OCI-LY1 (cell line): ENCODE data around the gene NF2.

Source experiments
- H2AFZ ChIP-seq: fragments of 200-600 bp; sonication (generic), shearing (Covaris generic); 2 replicates; pipeline ENCODE4 v1.6.0; 2014; ENCODE audit warnings: antibody characterized with exemption, mild to moderate bottlenecking, low read length
- H3F3A ChIP-seq: fragments of 200-600 bp; sonication (generic), shearing (Covaris generic); 2 replicates; pipeline ENCODE4 v1.6.0; 2014; ENCODE audit warnings: mild to moderate bottlenecking, antibody characterized with exemption, low read length, moderate library complexity; ENCODE audit not compliant: insufficient read depth
- H3K27ac ChIP-seq: fragments of 200-600 bp; sonication (generic); 2 replicates; pipeline ENCODE4 v1.5.1; 2014; ENCODE audit warnings: low read length, mixed run types, mild to moderate bottlenecking, low read depth; ENCODE audit not compliant: poor library complexity, severe bottlenecking
- H3K27me3 ChIP-seq: fragments of 200-600 bp; sonication (generic); 2 replicates; pipeline ENCODE4 v1.6.0; 2014; ENCODE audit warnings: antibody characterized with exemption, mild to moderate bottlenecking, low read length, moderate library complexity; ENCODE audit not compliant: insufficient read depth
- H3K36me3 ChIP-seq: fragments of 200-600 bp; sonication (generic); 2 replicates; pipeline ENCODE4 v1.6.1; 2014; ENCODE audit warnings: mild to moderate bottlenecking, antibody characterized with exemption, low read length, moderate library complexity, mixed read lengths; ENCODE audit not compliant: insufficient read depth
- H3K4me1 ChIP-seq: fragments of 200-600 bp; sonication (generic); 2 replicates; pipeline ENCODE4 v1.5.1; 2014; ENCODE audit warnings: mild to moderate bottlenecking, low read length, moderate library complexity; ENCODE audit not compliant: insufficient read depth, severe bottlenecking
- H3K4me2 ChIP-seq: fragments of 200-600 bp; sonication (generic), shearing (Covaris generic); 2 replicates; pipeline ENCODE4 v1.6.1; 2014; ENCODE audit warnings: low read length
- H3K4me3 ChIP-seq: fragments of 200-600 bp; sonication (generic); 2 replicates; pipeline ENCODE4 v1.5.1; 2014; ENCODE audit warnings: low read length, low read depth, mild to moderate bottlenecking, mixed read lengths; ENCODE audit not compliant: poor library complexity, severe bottlenecking
- H3K79me2 ChIP-seq: fragments of 200-600 bp; shearing (Covaris generic); 2 replicates; pipeline ENCODE4 v1.6.1; 2016; ENCODE audit warnings: mixed run types, low read length, mixed read lengths; ENCODE audit not compliant: insufficient read depth
- H3K9ac ChIP-seq: fragments of 200-600 bp; sonication (generic), shearing (Covaris generic); 2 replicates; pipeline ENCODE4 v1.6.1; 2014; ENCODE audit warnings: mild to moderate bottlenecking, low read length, mixed read lengths
- H3K9me2 ChIP-seq: fragments of 200-600 bp; sonication (generic), shearing (Covaris generic); 2 replicates; pipeline ENCODE4 v1.6.1; 2014; ENCODE audit warnings: low read depth, mild to moderate bottlenecking, low read length, mixed read lengths
- H3K9me3 ChIP-seq: fragments of 200-600 bp; shearing (Covaris generic); 2 replicates; pipeline ENCODE4 v1.6.1; 2014; ENCODE audit warnings: low read length, mixed read lengths
- H4K20me1 ChIP-seq: fragments of 200-600 bp; sonication (generic), shearing (Covaris generic); 2 replicates; pipeline ENCODE4 v1.6.0; 2016; ENCODE audit warnings: mild to moderate bottlenecking, low read length; ENCODE audit not compliant: insufficient read depth
- EZH2 ChIP-seq: fragments of 200-600 bp; sonication (generic), shearing (Covaris generic); IDR thresholded peaks from 2 replicates; pipeline ENCODE4 v1.8.0; 2017; ENCODE audit warnings: borderline replicate concordance, mixed run types, mild to moderate bottlenecking, antibody characterized with exemption, low read length, moderate library complexity, mixed read lengths
- TF ChIP-seq, protein P1 (sequence below): fragments of 200-600 bp; sonication (generic), shearing (Covaris generic); IDR thresholded peaks from 2 replicates; pipeline ENCODE4 v1.5.1; 2017; ENCODE audit warnings: mild to moderate bottlenecking, antibody characterized with exemption, low read length, moderate library complexity, mixed read lengths

NF2 gene

DNA sequence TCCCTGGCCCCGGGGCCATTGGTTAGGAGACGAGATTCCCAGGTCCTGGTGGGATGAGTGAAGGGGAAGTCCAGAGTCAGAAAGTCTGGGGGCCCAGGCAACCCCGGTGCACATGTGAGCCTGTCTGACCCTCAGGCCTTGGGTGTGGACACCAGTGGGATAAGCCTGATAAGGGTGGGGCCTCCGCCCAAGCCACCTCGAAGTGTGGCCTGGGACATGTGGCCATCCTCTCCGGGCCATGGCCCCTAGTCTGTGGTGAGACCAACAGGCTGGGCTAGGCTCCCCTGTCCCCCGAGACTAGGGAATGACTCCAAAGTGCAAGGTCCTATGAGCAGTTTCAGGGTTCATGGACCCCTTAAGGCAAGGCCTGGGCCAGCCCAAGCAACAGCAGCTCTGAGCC lies 122.7 kb downstream of the NF2 start:
- no peaks in the 10 kb centered on the region for H3F3A ChIP-seq
- no peaks in the 10 kb centered on the region for H3K36me3 ChIP-seq
- no peak overlapping the region for H3K4me2 ChIP-seq
- no peak overlapping the region for H3K27ac ChIP-seq
- no peaks in the 10 kb centered on the region for H3K9me2 ChIP-seq
- no peak for TF ChIP-seq EZH2
- TF ChIP-seq, protein P1, sequence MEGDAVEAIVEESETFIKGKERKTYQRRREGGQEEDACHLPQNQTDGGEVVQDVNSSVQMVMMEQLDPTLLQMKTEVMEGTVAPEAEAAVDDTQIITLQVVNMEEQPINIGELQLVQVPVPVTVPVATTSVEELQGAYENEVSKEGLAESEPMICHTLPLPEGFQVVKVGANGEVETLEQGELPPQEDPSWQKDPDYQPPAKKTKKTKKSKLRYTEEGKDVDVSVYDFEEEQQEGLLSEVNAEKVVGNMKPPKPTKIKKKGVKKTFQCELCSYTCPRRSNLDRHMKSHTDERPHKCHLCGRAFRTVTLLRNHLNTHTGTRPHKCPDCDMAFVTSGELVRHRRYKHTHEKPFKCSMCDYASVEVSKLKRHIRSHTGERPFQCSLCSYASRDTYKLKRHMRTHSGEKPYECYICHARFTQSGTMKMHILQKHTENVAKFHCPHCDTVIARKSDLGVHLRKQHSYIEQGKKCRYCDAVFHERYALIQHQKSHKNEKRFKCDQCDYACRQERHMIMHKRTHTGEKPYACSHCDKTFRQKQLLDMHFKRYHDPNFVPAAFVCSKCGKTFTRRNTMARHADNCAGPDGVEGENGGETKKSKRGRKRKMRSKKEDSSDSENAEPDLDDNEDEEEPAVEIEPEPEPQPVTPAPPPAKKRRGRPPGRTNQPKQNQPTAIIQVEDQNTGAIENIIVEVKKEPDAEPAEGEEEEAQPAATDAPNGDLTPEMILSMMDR = no peak
- H4K20me1 ChIP-seq = no peaks in the 10 kb centered on the region
- H3K4me1 ChIP-seq = no peaks in the 10 kb centered on the region
- H3K9me3 ChIP-seq = no peaks in the 10 kb centered on the region
- peaks cover 15% of the 10 kb centered on the region; the same call in 1 of the 2 replicates for H3K27me3 ChIP-seq
- no peak overlapping the region for H2AFZ ChIP-seq
- no peaks in the 10 kb centered on the region for H3K79me2 ChIP-seq
- no peak overlapping the region for H3K9ac ChIP-seq
- no peak overlapping the region for H3K4me3 ChIP-seq

DNA sequence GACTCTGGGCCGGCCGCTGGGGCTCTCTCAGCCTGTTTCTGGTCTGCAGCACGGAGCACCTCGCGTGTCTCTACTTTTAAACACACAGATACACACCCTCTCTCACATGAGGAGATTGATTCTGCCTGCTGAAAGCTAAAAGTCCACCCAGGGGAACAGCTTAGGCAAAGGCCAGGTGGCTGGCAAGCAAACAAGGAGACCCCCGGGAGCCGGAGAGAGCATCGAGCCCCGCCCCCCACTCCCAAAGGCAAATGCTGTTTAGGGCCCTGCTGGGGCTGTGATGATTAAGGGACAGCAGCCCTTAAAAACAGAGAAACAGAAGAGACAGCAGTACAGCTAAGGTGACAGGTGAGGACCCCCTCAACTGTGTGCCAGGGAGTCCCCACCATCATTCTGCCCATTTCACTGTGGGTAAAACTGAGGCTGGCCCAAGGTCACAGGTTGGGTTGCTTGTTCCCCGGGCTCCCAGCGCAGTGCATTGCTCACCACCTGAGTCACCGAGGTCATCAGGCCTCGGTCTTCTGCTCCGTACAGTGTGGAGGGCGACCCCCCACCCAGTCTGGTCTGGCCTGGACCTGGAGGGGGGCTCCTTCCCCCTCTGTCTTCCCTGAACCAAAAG lies 123.2 kb downstream of the NF2 start:
- TF ChIP-seq EZH2 = no peak
- TF ChIP-seq, protein P1 = no peak
- Histone ChIP-seq H3K9me3 (no peaks in the 10 kb centered on the region), H3K9ac (no peak overlapping the region), H2AFZ (no peak overlapping the region), H3K27ac (no peak overlapping the region), H3K79me2 (no peaks in the 10 kb centered on the region), H3K36me3 (no peaks in the 10 kb centered on the region), H3K4me2 (no peak overlapping the region), H3K27me3 (peaks cover 15% of the 10 kb centered on the region; the same call in 1 of the 2 replicates), H3K4me1 (no peaks in the 10 kb centered on the region), H3K9me2 (no peaks in the 10 kb centered on the region), H4K20me1 (no peaks in the 10 kb centered on the region), H3K4me3 (no peak overlapping the region), H3F3A (no peaks in the 10 kb centered on the region)

DNA sequence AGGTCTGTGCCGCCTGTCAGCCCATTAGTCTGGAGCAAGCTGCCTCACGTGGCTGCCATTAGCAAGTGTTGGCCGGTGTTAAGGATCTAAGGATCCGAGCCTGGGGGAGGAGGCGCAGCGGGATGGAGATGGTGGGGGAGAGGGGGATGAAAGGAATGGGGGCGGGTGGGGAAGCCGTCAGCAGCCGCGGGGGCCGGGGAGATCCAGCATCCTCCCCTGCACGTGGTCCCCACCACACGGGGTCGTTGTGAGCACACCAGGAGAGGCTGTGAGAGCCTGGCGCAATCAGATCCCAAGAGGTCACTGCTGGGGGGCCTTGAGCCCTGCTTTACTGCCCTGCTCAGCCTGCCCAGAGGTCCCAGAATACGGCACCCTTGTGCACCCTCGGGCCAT lies 123.7 kb downstream of the NF2 start:
- Histone ChIP-seq H3K4me2 (no peak overlapping the region), H3K27ac (no peak overlapping the region), H2AFZ (no peak overlapping the region), H3K36me3 (no peaks in the 10 kb centered on the region), H3K4me3 (no peak overlapping the region), H3K9ac (no peak overlapping the region), H3K79me2 (no peaks in the 10 kb centered on the region), H3F3A (no peaks in the 10 kb centered on the region), H3K27me3 (peaks cover 15% of the 10 kb centered on the region; the same call in 1 of the 2 replicates), H3K9me2 (no peaks in the 10 kb centered on the region), H3K9me3 (no peaks in the 10 kb centered on the region), H3K4me1 (no peaks in the 10 kb centered on the region), H4K20me1 (no peaks in the 10 kb centered on the region)
- TF ChIP-seq EZH2 = no peak
- TF ChIP-seq, protein P1 = peak; percentile 50
